Esophagus muscularis mucosa (tissue), 4 donors: ENCODE measurements around the gene QRICH2. TPM values are rescaled to one million over a fixed set of nuclear protein-coding genes. Genes with fewer than 3 reads are reported as not detected.

ENCODE experiments used
- DNase-seq: peaks from one replicate; pipeline ENCODE4 v3.0.0-alpha.2; 2017; ENCODE audit errors: extremely low spot score
- H3K27ac ChIP-seq, 4 donors: fragments of 200-600 bp; sonication (generic); replicated peaks in 1 of 4; 1 replicate in 3 of 4; 2 replicates in 1 of 4; pipeline ENCODE4 v1.5.1; 2016 to 2019; ENCODE audit warnings: mild to moderate bottlenecking in 1 of 4
- H3K27me3 ChIP-seq, 4 donors: fragments of 200-600 bp; sonication (generic); one replicate each; pipeline versions ENCODE4 v1.5.1 to v1.6.0; 2016 to 2019
- H3K36me3 ChIP-seq, 4 donors: fragments of 200-600 bp; sonication (generic); one replicate each; pipeline ENCODE4 v1.5.1; 2016 to 2019
- H3K4me1 ChIP-seq, 4 donors: fragments of 200-600 bp; sonication (generic); one replicate each; pipeline ENCODE4 v1.5.1; 2016 to 2019
- H3K4me3 ChIP-seq, 4 donors: fragments of 200-600 bp; sonication (generic); 1 replicate in 2 of 4; 2 replicates in 2 of 4; pipeline ENCODE4 v1.5.1; 2016 to 2019; ENCODE audit warnings: mild to moderate bottlenecking in 4 of 4, moderate library complexity in 1 of 4
- H3K9me3 ChIP-seq, 4 donors: fragments of 200-600 bp; sonication (generic); 1 replicate in 3 of 4; 2 replicates in 1 of 4; pipeline ENCODE4 v1.5.1; 2016 to 2019
- CTCF ChIP-seq, 3 experiments: fragments of 200-600 bp in 2 of 3; fragments of 450-650 bp in 1 of 3; sonication (generic) in 2 of 3; IDR thresholded peaks; one replicate each; pipeline ENCODE4 v1.5.1; 2017 to 2019; ENCODE audit warnings: antibody characterized with exemption in 3 of 3, mild to moderate bottlenecking in 2 of 3, moderate library complexity in 1 of 3
- EP300 ChIP-seq: sonication (generic); formaldehyde crosslinking; IDR thresholded peaks from one replicate; pipeline ENCODE4 v1.6.1; 2017; ENCODE audit warnings: antibody characterized with exemption
- POLR2A ChIP-seq: fragments of 450-650 bp; IDR thresholded peaks from one replicate; pipeline ENCODE4 v1.6.1; 2017; ENCODE audit warnings: antibody characterized with exemption, moderate library complexity, mild to moderate bottlenecking, low read depth
- POLR2AphosphoS5 ChIP-seq, 2 donors: sonication (generic); formaldehyde crosslinking; IDR thresholded peaks; one replicate each; pipeline ENCODE4 v1.6.1; 2017; ENCODE audit warnings: antibody characterized with exemption in 2 of 2
- WGBS: methylation state at CpG from one replicate; pipeline ENCODE4 v1.1.5; 2018; 5-methylcytosine and 5-hydroxymethylcytosine counted together
- intact Hi-C: fragments of 100-400 bp; cut with DNase I; formaldehyde crosslinking; loops from one replicate; pipeline ENCODE4 v1.15.1; 2023
- total RNA-seq, 4 donors: library from RNA; depleted of rRNA; stranded (reverse); fragments of >200 nt; gene quantifications; one replicate each; pipeline versions ENCODE4 v1.1.0 to v1.2.1, GENCODE V29; 2016

Gene QRICH2
- total RNA-seq, 4 donors from 2014 or later: 1.7 to 2.6 (median 2.1) TPM

- no peak for DNase-seq
- TF ChIP-seq POLR2A: no peak
- no peak for TF ChIP-seq POLR2AphosphoS5 (IDR thresholded peaks at IDR 0.05)
- TF ChIP-seq EP300: no peak
- TF ChIP-seq CTCF (IDR thresholded peaks at IDR 0.05): no peak
- Histone ChIP-seq H3K36me3 (no peaks in the 10 kb centered on the region), H3K27ac (no peak overlapping the region), H3K4me3 (peak overlapping the region in 3 of 4 donors; percentile 64 to 73 (median 66)), H3K27me3 (peaks cover 0 to 65% (median 6%) of the 10 kb centered on the region in 4 donors), H3K9me3 (no peaks in the 10 kb centered on the region), H3K4me1 (peaks cover 16 to 27% (median 22%) of the 10 kb centered on the region in 4 donors)
- WGBS: 93% methylated on average over 15 of the region's 15 CpGs
- intact Hi-C loops: no loop called here
These were observed 66.3 kb downstream of the QRICH2 start for GRCh38 chr17:76241691-76242255.

- peaks cover 0 to 61% (median 6%) of the 10 kb centered on the region in 4 donors for H3K27me3 ChIP-seq
- peaks cover 16 to 27% (median 22%) of the 10 kb centered on the region in 4 donors for H3K4me1 ChIP-seq
- no peaks in the 10 kb centered on the region for H3K9me3 ChIP-seq
- WGBS: 10% methylated on average over 12 of the region's 12 CpGs
- peak overlapping the region; percentile 58 to 73 (median 65) for H3K4me3 ChIP-seq
- TF ChIP-seq POLR2A: no peak
- no peak for TF ChIP-seq CTCF (IDR thresholded peaks at IDR 0.05)
- TF ChIP-seq EP300: no peak
- TF ChIP-seq POLR2AphosphoS5 (IDR thresholded peaks at IDR 0.05): no peak
- H3K27ac ChIP-seq: peak overlapping the region in 3 of 4 donors; percentile 30 to 71 (median 69)
- intact Hi-C loops: no loop called here
- H3K36me3 ChIP-seq: no peaks in the 10 kb centered on the region
- no peak for DNase-seq
These were observed 66.9 kb downstream of the QRICH2 start for GRCh38 chr17:76241204-76241538.

DNA sequence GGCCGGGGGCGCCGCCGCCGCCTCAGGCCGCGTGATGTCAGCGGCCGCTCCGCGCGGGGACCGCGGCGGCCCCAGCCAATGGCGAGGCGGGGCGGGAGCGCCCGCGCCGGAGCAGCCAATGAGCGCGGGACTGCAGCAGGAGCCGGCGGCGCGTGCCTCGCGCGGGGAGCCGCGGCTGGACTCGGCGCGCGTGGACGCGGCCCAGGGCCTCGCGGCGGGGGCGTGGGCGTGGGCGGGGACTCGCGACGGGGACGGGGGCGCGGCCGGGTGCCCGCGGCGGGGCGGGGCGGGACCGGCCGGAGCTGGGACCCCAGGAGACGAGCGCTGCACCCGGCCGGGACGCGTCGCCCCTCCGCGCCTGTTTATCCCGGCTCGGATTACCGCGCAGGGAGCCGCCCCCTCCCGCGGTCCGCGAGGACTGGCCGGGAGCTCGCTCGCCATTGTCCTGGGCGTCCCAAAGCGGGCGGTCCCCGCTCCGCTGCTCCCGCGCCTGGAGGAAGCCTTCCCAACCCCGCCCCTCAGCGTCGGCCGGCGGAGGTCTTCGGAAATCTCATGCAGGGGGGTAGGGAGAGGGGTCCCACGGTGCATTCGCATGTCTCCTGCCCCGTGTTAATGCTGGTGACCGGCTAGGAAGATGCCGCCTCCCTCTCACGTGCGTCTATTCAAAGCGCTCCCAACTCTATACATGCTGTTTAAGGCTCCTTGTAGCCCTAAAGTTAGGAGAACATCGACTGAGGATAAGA is 67.4 kb downstream of the QRICH2 start, which contains the start of gene RNF157:
Gene RNF157, minus strand, starts transcription at position 33 of the 743 bp plus-strand sequence. CDS start 253 bp downstream, outside the sequence.
- TF ChIP-seq POLR2AphosphoS5 (IDR thresholded peaks at IDR 0.05) (peak; percentile 18 to 50), CTCF (IDR thresholded peaks at IDR 0.05) (no peak)
- H3K27ac ChIP-seq: peak within 1 kb of the TSS in 3 of 4 donors; percentile 64 to 71 (median 69)
- WGBS: under 1% methylated on average over 40 of the region's 102 CpGs
- intact Hi-C loops: no loop called here
- DNase-seq: no peak
- peak within 1 kb of the TSS; percentile 58 to 73 (median 65) for H3K4me3 ChIP-seq
- H3K4me1 ChIP-seq: peaks cover 16 to 27% (median 22%) of the 10 kb centered on the region in 4 donors
- H3K27me3 ChIP-seq: peaks cover 0 to 55% (median 6%) of the 10 kb centered on the region in 4 donors
- H3K9me3 ChIP-seq: no peaks in the 10 kb centered on the region
- H3K36me3 ChIP-seq: no peaks in the 10 kb centered on the region

GRCh38 chr17:76239538-76240274 is 68.4 kb downstream of the QRICH2 start:
- peak overlapping the region; percentile 58 to 73 (median 65) for H3K4me3 ChIP-seq
- DNase-seq: no peak
- WGBS: 5% methylated on average over 5 of the region's 75 CpGs
- TF ChIP-seq CTCF (IDR thresholded peaks at IDR 0.05) (no peak), POLR2AphosphoS5 (IDR thresholded peaks at IDR 0.05) (no peak), POLR2A (no peak), EP300 (no peak)
- H3K9me3 ChIP-seq: no peaks in the 10 kb centered on the region
- H3K36me3 ChIP-seq: no peaks in the 10 kb centered on the region
- H3K27ac ChIP-seq: peak overlapping the region in 3 of 4 donors; percentile 63 to 67 (median 64)
- H3K4me1 ChIP-seq: peaks cover 16 to 27% (median 22%) of the 10 kb centered on the region in 4 donors
- peaks cover 0 to 46% (median 6%) of the 10 kb centered on the region in 4 donors for H3K27me3 ChIP-seq
- intact Hi-C loops: loop anchor here (5.0 kb wide), 1 partner anchor 33 kb away; no protein-coding TSS in a partner anchor
